PFSK-1 (cell line): ENCODE results near the gene ADAMTS2.

ENCODE experiments used
- FOXP2 ChIP-seq: optimal IDR thresholded peaks from 2 replicates; pipeline ENCODE3; 2011; ENCODE audit warnings: borderline replicate concordance, control low read depth, inconsistent platforms; ENCODE audit not compliant: insufficient read depth; ENCODE audit errors: extremely low read length, extremely low read depth
- POLR2AphosphoS5 ChIP-seq: IDR thresholded peaks from 2 replicates; pipeline ENCODE4 v1.6.1; 2012; ENCODE audit warnings: low read depth, mild to moderate bottlenecking, control low read depth, low read length, moderate library complexity
- REST ChIP-seq, 2 experiments: IDR thresholded peaks; 2 replicates each; pipeline versions ENCODE4 v1.6.1 to v1.8.0; 2011 to 2012; ENCODE audit warnings: low read depth in 2 of 2, low read length in 2 of 2, control low read depth in 1 of 2, inconsistent platforms in 1 of 2, mild to moderate bottlenecking in 1 of 2, moderate library complexity in 1 of 2; ENCODE audit not compliant: insufficient read depth in 1 of 2
- SIN3A ChIP-seq: IDR thresholded peaks from 2 replicates; pipeline ENCODE4 v1.6.1; 2012; ENCODE audit warnings: mild to moderate bottlenecking, low read length, moderate library complexity, borderline replicate concordance; ENCODE audit not compliant: insufficient read depth
- TAF1 ChIP-seq: IDR thresholded peaks from 2 replicates; pipeline ENCODE4 v1.6.1; 2012; ENCODE audit warnings: low read length, control low read depth, borderline replicate concordance; ENCODE audit not compliant: insufficient read depth

DNA sequence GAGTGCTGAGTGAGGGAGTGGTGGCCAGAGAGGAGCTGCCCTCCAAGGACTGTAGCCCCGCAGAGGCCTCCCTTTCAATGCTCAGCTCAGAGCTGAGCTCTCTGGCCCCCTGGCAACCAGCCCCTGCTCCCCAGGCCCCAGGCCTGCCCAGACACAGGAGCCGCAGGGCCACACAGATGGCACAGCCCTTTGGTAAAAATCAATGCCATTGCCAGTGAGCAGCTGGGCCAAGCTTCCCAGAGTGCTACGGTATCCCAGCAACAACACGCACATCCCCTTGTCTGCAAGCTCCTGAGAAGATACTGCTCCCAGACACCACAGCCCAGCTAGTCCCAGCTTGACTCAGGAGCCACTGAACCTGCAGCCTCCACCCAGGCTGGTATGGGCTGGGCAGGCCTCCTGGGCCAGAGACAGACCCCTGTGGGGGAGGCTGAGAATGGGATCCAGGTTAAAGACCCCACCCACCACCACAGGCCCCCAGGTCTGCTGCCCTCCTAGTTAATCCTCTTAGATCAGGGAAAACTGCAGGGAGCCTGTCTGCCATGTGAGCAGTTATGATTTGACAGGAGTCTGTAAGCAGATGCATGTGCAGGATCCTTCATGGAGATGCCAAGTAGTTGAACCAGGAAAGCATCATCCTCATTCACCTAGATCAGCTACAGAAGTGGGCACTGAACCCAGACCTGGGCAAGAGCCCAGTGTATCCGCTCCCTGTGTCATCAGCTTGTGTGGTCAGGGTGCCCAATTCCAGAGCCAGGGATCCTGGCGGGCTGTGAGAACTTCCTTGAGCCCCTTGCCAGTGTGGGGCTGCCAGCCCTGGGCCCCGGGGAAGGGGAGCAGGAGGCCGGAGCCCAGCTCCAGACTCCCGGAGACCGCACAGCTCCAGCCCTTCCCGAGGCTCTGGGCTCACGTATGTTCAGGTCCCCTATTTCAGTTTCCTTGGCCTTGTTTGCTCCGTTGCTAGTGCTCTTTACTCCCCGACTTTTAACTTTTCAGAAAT lies 26.7 kb upstream of the ADAMTS2 start:
- TF ChIP-seq POLR2AphosphoS5 = no peak
- no peak for TF ChIP-seq REST (IDR thresholded peaks at IDR 0.05; ENCODE audit: insufficient read depth in 1 of 2, low read depth in 2 of 2, low read length in 2 of 2)
- no peak for TF ChIP-seq SIN3A
- no peak for TF ChIP-seq TAF1
- TF ChIP-seq FOXP2 = no peak
